HL-60 (cell line): ENCODE results near the gene SSTR4.

ENCODE experiments used
- POLR2AphosphoS5 ChIP-seq: IDR thresholded peaks from 2 replicates; pipeline ENCODE4 v1.6.1; 2012; ENCODE audit warnings: low read depth
- TF ChIP-seq, protein P1 (sequence below): IDR thresholded peaks from one replicate; pipeline ENCODE4 v1.5.1; 2011; ENCODE audit warnings: low read length, control low read depth, inconsistent platforms; ENCODE audit not compliant: insufficient read depth
- TF ChIP-seq, protein P2 (sequence below): IDR thresholded peaks from 2 replicates; pipeline ENCODE4 v1.6.1; 2012; ENCODE audit warnings: low read depth; ENCODE audit not compliant: insufficient replicate concordance

DNA sequence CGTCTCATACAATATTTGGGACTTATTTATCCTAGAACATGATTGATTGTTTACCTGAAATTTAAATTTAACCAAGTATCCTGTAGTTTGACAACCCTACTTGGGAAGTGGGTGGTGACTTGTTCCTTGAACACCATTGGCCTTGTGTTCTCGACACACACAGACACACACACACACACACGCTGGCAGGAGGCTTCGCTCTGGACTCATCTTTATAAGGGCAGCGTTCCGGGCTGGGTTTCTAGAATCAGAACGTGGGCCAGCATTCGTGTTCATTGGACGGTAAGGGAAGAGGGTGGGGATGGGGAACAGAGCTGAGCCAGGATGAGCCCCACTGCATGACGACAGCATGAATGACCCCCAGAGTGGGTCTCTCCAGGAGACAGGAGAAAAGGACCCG is 16.2 kb upstream of the SSTR4 start:
- TF ChIP-seq, protein P1, sequence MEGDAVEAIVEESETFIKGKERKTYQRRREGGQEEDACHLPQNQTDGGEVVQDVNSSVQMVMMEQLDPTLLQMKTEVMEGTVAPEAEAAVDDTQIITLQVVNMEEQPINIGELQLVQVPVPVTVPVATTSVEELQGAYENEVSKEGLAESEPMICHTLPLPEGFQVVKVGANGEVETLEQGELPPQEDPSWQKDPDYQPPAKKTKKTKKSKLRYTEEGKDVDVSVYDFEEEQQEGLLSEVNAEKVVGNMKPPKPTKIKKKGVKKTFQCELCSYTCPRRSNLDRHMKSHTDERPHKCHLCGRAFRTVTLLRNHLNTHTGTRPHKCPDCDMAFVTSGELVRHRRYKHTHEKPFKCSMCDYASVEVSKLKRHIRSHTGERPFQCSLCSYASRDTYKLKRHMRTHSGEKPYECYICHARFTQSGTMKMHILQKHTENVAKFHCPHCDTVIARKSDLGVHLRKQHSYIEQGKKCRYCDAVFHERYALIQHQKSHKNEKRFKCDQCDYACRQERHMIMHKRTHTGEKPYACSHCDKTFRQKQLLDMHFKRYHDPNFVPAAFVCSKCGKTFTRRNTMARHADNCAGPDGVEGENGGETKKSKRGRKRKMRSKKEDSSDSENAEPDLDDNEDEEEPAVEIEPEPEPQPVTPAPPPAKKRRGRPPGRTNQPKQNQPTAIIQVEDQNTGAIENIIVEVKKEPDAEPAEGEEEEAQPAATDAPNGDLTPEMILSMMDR, result no peak
- TF ChIP-seq POLR2AphosphoS5, result no peak
- TF ChIP-seq, protein P2, sequence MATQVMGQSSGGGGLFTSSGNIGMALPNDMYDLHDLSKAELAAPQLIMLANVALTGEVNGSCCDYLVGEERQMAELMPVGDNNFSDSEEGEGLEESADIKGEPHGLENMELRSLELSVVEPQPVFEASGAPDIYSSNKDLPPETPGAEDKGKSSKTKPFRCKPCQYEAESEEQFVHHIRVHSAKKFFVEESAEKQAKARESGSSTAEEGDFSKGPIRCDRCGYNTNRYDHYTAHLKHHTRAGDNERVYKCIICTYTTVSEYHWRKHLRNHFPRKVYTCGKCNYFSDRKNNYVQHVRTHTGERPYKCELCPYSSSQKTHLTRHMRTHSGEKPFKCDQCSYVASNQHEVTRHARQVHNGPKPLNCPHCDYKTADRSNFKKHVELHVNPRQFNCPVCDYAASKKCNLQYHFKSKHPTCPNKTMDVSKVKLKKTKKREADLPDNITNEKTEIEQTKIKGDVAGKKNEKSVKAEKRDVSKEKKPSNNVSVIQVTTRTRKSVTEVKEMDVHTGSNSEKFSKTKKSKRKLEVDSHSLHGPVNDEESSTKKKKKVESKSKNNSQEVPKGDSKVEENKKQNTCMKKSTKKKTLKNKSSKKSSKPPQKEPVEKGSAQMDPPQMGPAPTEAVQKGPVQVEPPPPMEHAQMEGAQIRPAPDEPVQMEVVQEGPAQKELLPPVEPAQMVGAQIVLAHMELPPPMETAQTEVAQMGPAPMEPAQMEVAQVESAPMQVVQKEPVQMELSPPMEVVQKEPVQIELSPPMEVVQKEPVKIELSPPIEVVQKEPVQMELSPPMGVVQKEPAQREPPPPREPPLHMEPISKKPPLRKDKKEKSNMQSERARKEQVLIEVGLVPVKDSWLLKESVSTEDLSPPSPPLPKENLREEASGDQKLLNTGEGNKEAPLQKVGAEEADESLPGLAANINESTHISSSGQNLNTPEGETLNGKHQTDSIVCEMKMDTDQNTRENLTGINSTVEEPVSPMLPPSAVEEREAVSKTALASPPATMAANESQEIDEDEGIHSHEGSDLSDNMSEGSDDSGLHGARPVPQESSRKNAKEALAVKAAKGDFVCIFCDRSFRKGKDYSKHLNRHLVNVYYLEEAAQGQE, result no peak
